NCI-H82 treated with DMSO at 0.1 percent for 48 hours (cell line): ENCODE data around the gene POU6F2.
"Not testable (repeated sequence)": the region's sequence is repeated elsewhere in the genome, so short reads cannot be mapped to it uniquely, and the experiment has no call there.

Experiments used
- DNase-seq: peaks from one replicate; lab custom pipeline; 2025; ENCODE audit not compliant: unreplicated experiment; lab: John Stamatoyannopoulos, UW

POU6F2 gene

GRCh38 chr7:39341083-39341482 is 363.4 kb downstream of the POU6F2 start:
- no peak for DNase-seq

GRCh38 chr7:39342763-39343162 is 365.1 kb downstream of the POU6F2 start:
- DNase-seq, result no peak

GRCh38 chr7:39349452-39350123 is 371.9 kb downstream of the POU6F2 start:
- no peak for DNase-seq

- no peak for DNase-seq
These were observed 376.1 kb downstream of the POU6F2 start for GRCh38 chr7:39353615-39354376.

GRCh38 chr7:39355664-39356063 is 378.0 kb downstream of the POU6F2 start:
- no peak for DNase-seq

GRCh38 chr7:39356172-39356925 is 378.6 kb downstream of the POU6F2 start:
- no peak for DNase-seq

GRCh38 chr7:39357648-39358047 is 379.9 kb downstream of the POU6F2 start:
- DNase-seq, result no peak

- DNase-seq, result no peak
These were observed 382.3 kb downstream of the POU6F2 start for GRCh38 chr7:39360038-39360437.

- DNase-seq, result no peak
These were observed 383.1 kb downstream of the POU6F2 start for GRCh38 chr7:39360766-39361165.

GRCh38 chr7:39365751-39366295 is 388.1 kb downstream of the POU6F2 start:
- DNase-seq, result no peak

- DNase-seq, result no peak
These were observed 389.7 kb downstream of the POU6F2 start for GRCh38 chr7:39367451-39367850.

GRCh38 chr7:39367943-39368342 is 390.2 kb downstream of the POU6F2 start:
- DNase-seq, result no peak

- no peak for DNase-seq
These were observed 394.7 kb downstream of the POU6F2 start for GRCh38 chr7:39372383-39372782.

GRCh38 chr7:39374436-39375040 is 396.8 kb downstream of the POU6F2 start:
- no peak for DNase-seq

GRCh38 chr7:39375047-39375873 is 397.6 kb downstream of the POU6F2 start:
- DNase-seq, result no peak

- no peak for DNase-seq
These were observed 398.1 kb downstream of the POU6F2 start for GRCh38 chr7:39375874-39376190.

- not testable (repeated sequence) for DNase-seq
These were observed 399.2 kb downstream of the POU6F2 start for GRCh38 chr7:39376881-39377280.

- no peak for DNase-seq
These were observed 401.7 kb downstream of the POU6F2 start for GRCh38 chr7:39379416-39379815.

GRCh38 chr7:39383136-39383535 is 405.4 kb downstream of the POU6F2 start:
- DNase-seq, result no peak

- no peak for DNase-seq
These were observed 406.7 kb downstream of the POU6F2 start for GRCh38 chr7:39384386-39384785.
